ENCODE results near the gene GAS7. TPM values are rescaled to one million over a fixed set of nuclear protein-coding genes. Genes with fewer than 3 reads are reported as not detected.

Gene GAS7
- total RNA-seq, 4 donors from 2014 or later, result 62.6 to 122 (median 77.0) TPM

GRCh38 chr17:9913476-9913875, 284.9 kb downstream of the GAS7 start:
- TF ChIP-seq, protein P1, sequence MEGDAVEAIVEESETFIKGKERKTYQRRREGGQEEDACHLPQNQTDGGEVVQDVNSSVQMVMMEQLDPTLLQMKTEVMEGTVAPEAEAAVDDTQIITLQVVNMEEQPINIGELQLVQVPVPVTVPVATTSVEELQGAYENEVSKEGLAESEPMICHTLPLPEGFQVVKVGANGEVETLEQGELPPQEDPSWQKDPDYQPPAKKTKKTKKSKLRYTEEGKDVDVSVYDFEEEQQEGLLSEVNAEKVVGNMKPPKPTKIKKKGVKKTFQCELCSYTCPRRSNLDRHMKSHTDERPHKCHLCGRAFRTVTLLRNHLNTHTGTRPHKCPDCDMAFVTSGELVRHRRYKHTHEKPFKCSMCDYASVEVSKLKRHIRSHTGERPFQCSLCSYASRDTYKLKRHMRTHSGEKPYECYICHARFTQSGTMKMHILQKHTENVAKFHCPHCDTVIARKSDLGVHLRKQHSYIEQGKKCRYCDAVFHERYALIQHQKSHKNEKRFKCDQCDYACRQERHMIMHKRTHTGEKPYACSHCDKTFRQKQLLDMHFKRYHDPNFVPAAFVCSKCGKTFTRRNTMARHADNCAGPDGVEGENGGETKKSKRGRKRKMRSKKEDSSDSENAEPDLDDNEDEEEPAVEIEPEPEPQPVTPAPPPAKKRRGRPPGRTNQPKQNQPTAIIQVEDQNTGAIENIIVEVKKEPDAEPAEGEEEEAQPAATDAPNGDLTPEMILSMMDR (IDR thresholded peaks at IDR 0.05), result no peak
- TF ChIP-seq POLR2AphosphoS5 (IDR thresholded peaks at IDR 0.05), result no peak
- TF ChIP-seq EP300 (IDR thresholded peaks at IDR 0.05), result no peak
- TF ChIP-seq POLR2A (IDR thresholded peaks at IDR 0.05), result no peak
- 56 to 93% methylated on average over 2 to 3 of the region's 5 CpGs for WGBS, 2 donors (ENCODE audit: low coverage in 1 of 2)
- Histone ChIP-seq H3K27ac (no peak overlapping the region), H3K9me3 (no peaks in the 10 kb centered on the region), H3K4me3 (no peak overlapping the region), H3K27me3 (no peaks in the 10 kb centered on the region), H3K36me3 (peaks cover 0 to 49% of the 10 kb centered on the region in 2 donors), H3K4me1 (peaks cover 0 to 2% (median 0%) of the 10 kb centered on the region in 3 donors)
- ATAC-seq, result no peak

GRCh38 chr17:9912121-9913099, 286.0 kb downstream of the GAS7 start:
- no peaks in the 10 kb centered on the region for H3K9me3 ChIP-seq
- H3K27ac ChIP-seq, result no peak overlapping the region
- no peak for TF ChIP-seq POLR2A (IDR thresholded peaks at IDR 0.05)
- peak; percentile 31 for ATAC-seq
- 67 to 72% methylated on average over 9 to 12 of the region's 18 CpGs for WGBS, 2 donors (ENCODE audit: low coverage in 1 of 2)
- peaks cover 0 to 38% of the 10 kb centered on the region in 2 donors for H3K36me3 ChIP-seq
- H3K27me3 ChIP-seq, result no peaks in the 10 kb centered on the region
- no peak overlapping the region for H3K4me3 ChIP-seq
- peaks cover 0 to 12% (median 6%) of the 10 kb centered on the region in 3 donors for H3K4me1 ChIP-seq

- no peak for ATAC-seq
- TF ChIP-seq POLR2AphosphoS5 (IDR thresholded peaks at IDR 0.05) (no peak), EP300 (IDR thresholded peaks at IDR 0.05) (no peak), POLR2A (IDR thresholded peaks at IDR 0.05) (no peak)
- TF ChIP-seq, protein P1 (IDR thresholded peaks at IDR 0.05), result no peak
- peaks cover 0 to 12% (median 6%) of the 10 kb centered on the region in 3 donors for H3K4me1 ChIP-seq
- peaks cover 10% of the 10 kb centered on the region for H3K27me3 ChIP-seq
- H3K4me3 ChIP-seq, result no peak overlapping the region
- 58 to 92% methylated on average over 2 to 4 of the region's 12 CpGs for WGBS, 2 donors (ENCODE audit: low coverage in 1 of 2)
- peaks cover 0 to 25% of the 10 kb centered on the region in 2 donors for H3K36me3 ChIP-seq
- H3K27ac ChIP-seq, result no peak overlapping the region
- no peaks in the 10 kb centered on the region for H3K9me3 ChIP-seq
These were observed 287.3 kb downstream of the GAS7 start for GRCh38 chr17:9911089-9911488.

GRCh38 chr17:9908649-9909042, 289.8 kb downstream of the GAS7 start:
- no peak for ATAC-seq
- H3K27me3 ChIP-seq, result peaks cover 19% of the 10 kb centered on the region
- no peaks in the 10 kb centered on the region for H3K9me3 ChIP-seq
- WGBS, 2 donors (ENCODE audit: low coverage in 1 of 2), result 40 to 67% methylated on average over 1 of the region's 7 CpGs
- TF ChIP-seq POLR2A (IDR thresholded peaks at IDR 0.05) (no peak), EP300 (IDR thresholded peaks at IDR 0.05) (no peak), POLR2AphosphoS5 (IDR thresholded peaks at IDR 0.05) (no peak)
- TF ChIP-seq, protein P1 (IDR thresholded peaks at IDR 0.05), result no peak
- H3K4me1 ChIP-seq, result peaks cover 0 to 12% (median 6%) of the 10 kb centered on the region in 3 donors
- peaks cover 0 to 6% of the 10 kb centered on the region in 2 donors for H3K36me3 ChIP-seq
- no peak overlapping the region for H3K4me3 ChIP-seq
- no peak overlapping the region for H3K27ac ChIP-seq

- TF ChIP-seq, protein P1 (IDR thresholded peaks at IDR 0.05), result peak in 1 of 4 experiments; percentile 6
- no peak for TF ChIP-seq EP300 (IDR thresholded peaks at IDR 0.05)
- no peaks in the 10 kb centered on the region for H3K9me3 ChIP-seq
- H3K27ac ChIP-seq, result no peak overlapping the region
- peaks cover 0 to 12% (median 6%) of the 10 kb centered on the region in 3 donors for H3K4me1 ChIP-seq
- peaks cover 19% of the 10 kb centered on the region for H3K27me3 ChIP-seq
- 0% methylated on average over 1 of the region's 12 CpGs; no CpG with 5 or more reads in 1 of the 2 donors for WGBS, 2 donors (ENCODE audit: low coverage in 1 of 2)
- H3K4me3 ChIP-seq, result no peak overlapping the region
- peaks cover 0 to under 1% of the 10 kb centered on the region in 2 donors for H3K36me3 ChIP-seq
- no peak for ATAC-seq
These were observed 290.3 kb downstream of the GAS7 start for GRCh38 chr17:9907883-9908648.

Measured in gastroesophageal sphincter (tissue), 4 donors.